ENCODE results near the gene P2RY6. TPM values are rescaled to one million over a fixed set of nuclear protein-coding genes. Genes with fewer than 3 reads are reported as not detected.
A peak's percentile ranks its signal among the peaks of the same experiment; 100 is the strongest.

The P2RY6 gene
- total and polyA plus RNA-seq, 2 of the 4 experiments (the other 2 are of a cell fraction): 0.44 TPM; not detected in 1

- in situ Hi-C loops (cut with MboI; ENCODE audit: low sequenced_read_pairs): no loop called here
- no peak overlapping the region for H2BK20ac ChIP-seq (ENCODE audit: low read depth, low read length)
- ChIA-PET CTCF (no interaction called here), POLR2A (ENCODE audit: unreplicated experiment) (no interaction called here)
- TF ChIP-seq RFX5 (IDR thresholded peaks at IDR 0.05; ENCODE audit: low read depth, low read length) (no peak), MAFK (IDR thresholded peaks at IDR 0.05; ENCODE audit: low read depth, low read length) (no peak)
- H3K14ac ChIP-seq (replicated peaks; ENCODE audit: low read depth, low read length): no peak overlapping the region
- no peak overlapping the region for H4K5ac ChIP-seq (ENCODE audit: low read depth, low read length)
- H4K20me1 ChIP-seq (ENCODE audit: insufficient read depth, low read length): no peaks in the 10 kb centered on the region
- BruUV-seq (replicated peaks): no TSS peak
- no peak overlapping the region for H3K9ac ChIP-seq (ENCODE audit: low read depth, low read length)
- no peak overlapping the region for H3K23ac ChIP-seq (ENCODE audit: low read depth, low read length)
- dilution Hi-C loops (cut with HindIII; ENCODE audit: low sequenced_read_pairs, unreplicated experiment): no loop called here
- no CpG with 5 or more reads among the region's 7 CpGs for WGBS, 2 experiments (ENCODE audit: extremely low coverage in 2 of 2, insufficient read length in 1 of 2)
- no peak overlapping the region for H3K56ac ChIP-seq (ENCODE audit: extremely low read depth, insufficient read depth, low read length)
- H3K4me3 ChIP-seq (ENCODE audit: insufficient read depth, low read depth, low read length): no peak overlapping the region
- no peak overlapping the region for H4K8ac ChIP-seq (ENCODE audit: low read depth in 2 of 2, low read length in 2 of 2)
- H3K36me3 ChIP-seq (ENCODE audit: control insufficient read depth, insufficient read depth, low read length): no peaks in the 10 kb centered on the region
- H2BK15ac ChIP-seq (ENCODE audit: low read depth, low read length): no peak overlapping the region
- intact Hi-C loops (cut with micrococcal nuclease): no loop called here
- H3K4me2 ChIP-seq (ENCODE audit: low read depth, low read length): no peak overlapping the region
- H3K4me1 ChIP-seq (ENCODE audit: control insufficient read depth, insufficient read depth, low read length): no peaks in the 10 kb centered on the region
- H3K27me3 ChIP-seq (ENCODE audit: control insufficient read depth, insufficient read depth, low read length): peaks cover 56% of the 10 kb centered on the region
- H2BK120ac ChIP-seq (ENCODE audit: low read depth, low read length): no peak overlapping the region
- no peak overlapping the region for H3K27ac ChIP-seq (ENCODE audit: insufficient read depth, low read length)
- H3K9me1 ChIP-seq (ENCODE audit: insufficient read depth, low read length): no peaks in the 10 kb centered on the region
- no peak overlapping the region for H3K4ac ChIP-seq (ENCODE audit: low read depth, low read length)
- peak overlapping the region; percentile 41 for H2AFZ ChIP-seq (replicated peaks; ENCODE audit: low read length, poor library complexity)
- no peak overlapping the region for H3K18ac ChIP-seq (ENCODE audit: low read depth, low read length)
- no peak for ATAC-seq (ENCODE audit: low read depth)
- no peak overlapping the region for H2AK5ac ChIP-seq (ENCODE audit: low read depth, low read length)
- no peaks in the 10 kb centered on the region for H3K9me3 ChIP-seq (ENCODE audit: control insufficient read depth, insufficient read depth, low read length)
- H2AK9ac ChIP-seq (replicated peaks; ENCODE audit: low read depth, low read length, poor library complexity): peak overlapping the region; percentile 15
- H2BK5ac ChIP-seq (ENCODE audit: low read depth, low read length, poor library complexity, severe bottlenecking): no peak overlapping the region
- no peak for DNase-seq
- H4K91ac ChIP-seq (ENCODE audit: insufficient read depth, low read depth, low read length): no peak overlapping the region
- H3K79me1 ChIP-seq (ENCODE audit: low read depth in 1 of 2, low read length in 2 of 2): no peaks in the 10 kb centered on the region
Observed at GRCh38 chr11:73270016-73270854, 1.9 kb upstream of the P2RY6 start.

All from IMR-90 (cell line).